Tibial nerve (tissue), 4 donors: ENCODE data around the gene TRMT13.

Source experiments
- CTCF ChIP-seq, 5 experiments: fragments of 200-600 bp in 3 of 5; fragments of 450-650 bp in 2 of 5; sonication (generic) in 3 of 5; IDR thresholded peaks; one replicate each; pipeline ENCODE4 v1.5.1; 2016 to 2019; ENCODE audit warnings: antibody characterized with exemption in 5 of 5, mild to moderate bottlenecking in 3 of 5, moderate library complexity in 2 of 5
- EP300 ChIP-seq, 2 donors: sonication (generic); formaldehyde crosslinking; IDR thresholded peaks; one replicate each; pipeline ENCODE4 v1.6.1; 2017; ENCODE audit warnings: antibody characterized with exemption in 2 of 2, mild to moderate bottlenecking in 1 of 2

GRCh38 chr1:100141192-100141591, 8.2 kb downstream of the TRMT13 start:
- TF ChIP-seq CTCF (IDR thresholded peaks at IDR 0.05) (no peak), EP300 (IDR thresholded peaks at IDR 0.05) (no peak)
